ENCODE data around the gene PRAMEF13.
"Not testable (repeated sequence)": the region's sequence is repeated elsewhere in the genome, so short reads cannot be mapped to it uniquely, and the experiment has no call there.

DNA sequence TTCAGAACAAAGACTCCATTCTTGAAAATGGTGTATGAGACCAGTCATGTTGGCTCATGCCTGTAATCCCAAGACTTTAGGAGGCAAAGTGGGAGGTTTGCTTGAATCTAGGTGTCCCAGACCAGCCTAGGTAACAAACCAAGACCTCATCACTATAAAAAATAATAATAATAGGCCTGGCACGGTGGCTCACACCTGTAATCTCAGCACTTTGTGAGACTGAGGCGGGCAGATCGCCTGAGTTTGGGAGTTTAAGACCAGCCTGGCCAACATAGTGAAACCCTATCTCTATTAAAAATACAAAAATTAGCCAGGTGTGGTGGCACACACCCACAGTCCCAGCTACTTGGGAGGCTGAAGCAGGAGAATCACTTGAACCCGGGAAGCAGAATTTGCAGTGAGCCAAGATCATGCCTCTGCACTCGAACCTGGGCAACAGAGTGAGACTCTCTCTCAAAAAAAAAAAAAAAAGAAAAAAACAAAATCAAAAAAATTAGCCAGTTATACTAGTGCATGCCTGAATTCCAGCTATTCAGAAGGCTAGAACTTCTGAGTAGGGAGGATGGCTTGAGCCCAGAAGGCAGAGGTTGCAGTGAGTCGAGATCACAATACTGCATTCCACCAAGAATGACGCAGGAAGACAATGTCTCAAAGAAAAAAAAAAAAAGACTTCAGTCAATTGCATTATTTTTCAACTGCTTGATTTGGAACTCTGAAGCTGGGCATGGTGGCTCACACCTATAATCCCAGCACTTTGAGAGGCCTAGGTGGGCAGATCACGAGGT, 26.3 kb upstream of the PRAMEF13 start:
- TF ChIP-seq, protein P1, sequence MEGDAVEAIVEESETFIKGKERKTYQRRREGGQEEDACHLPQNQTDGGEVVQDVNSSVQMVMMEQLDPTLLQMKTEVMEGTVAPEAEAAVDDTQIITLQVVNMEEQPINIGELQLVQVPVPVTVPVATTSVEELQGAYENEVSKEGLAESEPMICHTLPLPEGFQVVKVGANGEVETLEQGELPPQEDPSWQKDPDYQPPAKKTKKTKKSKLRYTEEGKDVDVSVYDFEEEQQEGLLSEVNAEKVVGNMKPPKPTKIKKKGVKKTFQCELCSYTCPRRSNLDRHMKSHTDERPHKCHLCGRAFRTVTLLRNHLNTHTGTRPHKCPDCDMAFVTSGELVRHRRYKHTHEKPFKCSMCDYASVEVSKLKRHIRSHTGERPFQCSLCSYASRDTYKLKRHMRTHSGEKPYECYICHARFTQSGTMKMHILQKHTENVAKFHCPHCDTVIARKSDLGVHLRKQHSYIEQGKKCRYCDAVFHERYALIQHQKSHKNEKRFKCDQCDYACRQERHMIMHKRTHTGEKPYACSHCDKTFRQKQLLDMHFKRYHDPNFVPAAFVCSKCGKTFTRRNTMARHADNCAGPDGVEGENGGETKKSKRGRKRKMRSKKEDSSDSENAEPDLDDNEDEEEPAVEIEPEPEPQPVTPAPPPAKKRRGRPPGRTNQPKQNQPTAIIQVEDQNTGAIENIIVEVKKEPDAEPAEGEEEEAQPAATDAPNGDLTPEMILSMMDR (IDR thresholded peaks at IDR 0.05): not testable (repeated sequence)
- TF ChIP-seq POLR2A (IDR thresholded peaks at IDR 0.05): not testable (repeated sequence)

Measured in Peyer's patch (tissue), 4 donors.